ENCODE measurements around the gene RAD18.

DNA sequence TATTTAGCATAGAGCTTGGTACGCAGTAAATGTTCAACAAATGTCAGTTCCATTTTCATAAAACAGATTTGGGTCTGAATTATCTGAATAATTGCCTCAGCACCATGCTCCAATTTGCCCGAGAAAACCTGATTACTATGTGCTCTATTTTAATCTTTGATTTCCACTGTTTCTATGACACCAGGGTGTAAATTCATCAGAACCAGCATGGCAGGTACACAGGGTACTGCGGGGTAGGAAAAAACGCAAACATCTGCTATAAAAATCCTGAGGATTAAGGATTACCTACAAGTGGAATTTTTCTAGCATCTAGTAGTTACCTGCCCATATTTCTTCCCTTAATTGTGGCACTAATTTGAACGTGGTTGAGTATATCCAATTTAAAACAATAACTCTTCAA lies 70.3 kb downstream of the RAD18 start:
- TF ChIP-seq, protein P1, sequence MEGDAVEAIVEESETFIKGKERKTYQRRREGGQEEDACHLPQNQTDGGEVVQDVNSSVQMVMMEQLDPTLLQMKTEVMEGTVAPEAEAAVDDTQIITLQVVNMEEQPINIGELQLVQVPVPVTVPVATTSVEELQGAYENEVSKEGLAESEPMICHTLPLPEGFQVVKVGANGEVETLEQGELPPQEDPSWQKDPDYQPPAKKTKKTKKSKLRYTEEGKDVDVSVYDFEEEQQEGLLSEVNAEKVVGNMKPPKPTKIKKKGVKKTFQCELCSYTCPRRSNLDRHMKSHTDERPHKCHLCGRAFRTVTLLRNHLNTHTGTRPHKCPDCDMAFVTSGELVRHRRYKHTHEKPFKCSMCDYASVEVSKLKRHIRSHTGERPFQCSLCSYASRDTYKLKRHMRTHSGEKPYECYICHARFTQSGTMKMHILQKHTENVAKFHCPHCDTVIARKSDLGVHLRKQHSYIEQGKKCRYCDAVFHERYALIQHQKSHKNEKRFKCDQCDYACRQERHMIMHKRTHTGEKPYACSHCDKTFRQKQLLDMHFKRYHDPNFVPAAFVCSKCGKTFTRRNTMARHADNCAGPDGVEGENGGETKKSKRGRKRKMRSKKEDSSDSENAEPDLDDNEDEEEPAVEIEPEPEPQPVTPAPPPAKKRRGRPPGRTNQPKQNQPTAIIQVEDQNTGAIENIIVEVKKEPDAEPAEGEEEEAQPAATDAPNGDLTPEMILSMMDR (IDR thresholded peaks at IDR 0.05), result no peak
- TF ChIP-seq ZFX (IDR thresholded peaks at IDR 0.05; ENCODE audit: borderline replicate concordance), result no peak
